ENCODE data around the gene ST6GALNAC4.

ST6GALNAC4 gene

DNA sequence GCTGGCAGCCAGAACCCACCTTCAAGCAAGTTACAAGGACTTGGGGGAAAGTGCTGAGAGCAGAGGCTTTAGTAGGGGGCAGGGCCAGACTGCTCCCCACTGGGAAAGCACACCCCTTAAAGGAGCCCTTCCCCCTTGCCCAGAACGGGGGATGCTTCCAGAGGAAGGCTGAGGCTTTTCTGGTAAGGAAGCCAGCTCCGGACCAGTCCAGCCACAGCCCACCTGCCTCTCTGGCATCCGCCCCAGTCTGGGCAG lies 25.0 kb upstream of the ST6GALNAC4 start:
- no peaks in the 10 kb centered on the region for H3K9me3 ChIP-seq (ENCODE audit: insufficient read depth, low read length)
- peaks cover 23% of the 10 kb centered on the region for H3K4me1 ChIP-seq (ENCODE audit: low read length)
- no peak overlapping the region for H3K9ac ChIP-seq (ENCODE audit: low read length)
- H3K36me3 ChIP-seq (replicated peaks; ENCODE audit: low read depth, low read length): peaks cover 10% of the 10 kb centered on the region
- no peak overlapping the region for H2AFZ ChIP-seq (ENCODE audit: low read depth, low read length)
- H4K20me1 ChIP-seq (ENCODE audit: insufficient read depth, low read length): no peaks in the 10 kb centered on the region
- no peak for TF ChIP-seq EZH2phosphoT487 (IDR thresholded peaks at IDR 0.05; ENCODE audit: low read depth)
- TF ChIP-seq, protein P1, sequence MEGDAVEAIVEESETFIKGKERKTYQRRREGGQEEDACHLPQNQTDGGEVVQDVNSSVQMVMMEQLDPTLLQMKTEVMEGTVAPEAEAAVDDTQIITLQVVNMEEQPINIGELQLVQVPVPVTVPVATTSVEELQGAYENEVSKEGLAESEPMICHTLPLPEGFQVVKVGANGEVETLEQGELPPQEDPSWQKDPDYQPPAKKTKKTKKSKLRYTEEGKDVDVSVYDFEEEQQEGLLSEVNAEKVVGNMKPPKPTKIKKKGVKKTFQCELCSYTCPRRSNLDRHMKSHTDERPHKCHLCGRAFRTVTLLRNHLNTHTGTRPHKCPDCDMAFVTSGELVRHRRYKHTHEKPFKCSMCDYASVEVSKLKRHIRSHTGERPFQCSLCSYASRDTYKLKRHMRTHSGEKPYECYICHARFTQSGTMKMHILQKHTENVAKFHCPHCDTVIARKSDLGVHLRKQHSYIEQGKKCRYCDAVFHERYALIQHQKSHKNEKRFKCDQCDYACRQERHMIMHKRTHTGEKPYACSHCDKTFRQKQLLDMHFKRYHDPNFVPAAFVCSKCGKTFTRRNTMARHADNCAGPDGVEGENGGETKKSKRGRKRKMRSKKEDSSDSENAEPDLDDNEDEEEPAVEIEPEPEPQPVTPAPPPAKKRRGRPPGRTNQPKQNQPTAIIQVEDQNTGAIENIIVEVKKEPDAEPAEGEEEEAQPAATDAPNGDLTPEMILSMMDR (IDR thresholded peaks at IDR 0.05; ENCODE audit: low read depth, low read length): no peak
- H3K27me3 ChIP-seq (ENCODE audit: low read depth, low read length): no peaks in the 10 kb centered on the region
- H3K79me2 ChIP-seq (ENCODE audit: low read length): peaks cover 6% of the 10 kb centered on the region
- H3K4me3 ChIP-seq (ENCODE audit: low read length): no peak overlapping the region
- no peak overlapping the region for H3K27ac ChIP-seq (ENCODE audit: low read length)
- H3K4me2 ChIP-seq (ENCODE audit: low read length): no peak overlapping the region

DNA sequence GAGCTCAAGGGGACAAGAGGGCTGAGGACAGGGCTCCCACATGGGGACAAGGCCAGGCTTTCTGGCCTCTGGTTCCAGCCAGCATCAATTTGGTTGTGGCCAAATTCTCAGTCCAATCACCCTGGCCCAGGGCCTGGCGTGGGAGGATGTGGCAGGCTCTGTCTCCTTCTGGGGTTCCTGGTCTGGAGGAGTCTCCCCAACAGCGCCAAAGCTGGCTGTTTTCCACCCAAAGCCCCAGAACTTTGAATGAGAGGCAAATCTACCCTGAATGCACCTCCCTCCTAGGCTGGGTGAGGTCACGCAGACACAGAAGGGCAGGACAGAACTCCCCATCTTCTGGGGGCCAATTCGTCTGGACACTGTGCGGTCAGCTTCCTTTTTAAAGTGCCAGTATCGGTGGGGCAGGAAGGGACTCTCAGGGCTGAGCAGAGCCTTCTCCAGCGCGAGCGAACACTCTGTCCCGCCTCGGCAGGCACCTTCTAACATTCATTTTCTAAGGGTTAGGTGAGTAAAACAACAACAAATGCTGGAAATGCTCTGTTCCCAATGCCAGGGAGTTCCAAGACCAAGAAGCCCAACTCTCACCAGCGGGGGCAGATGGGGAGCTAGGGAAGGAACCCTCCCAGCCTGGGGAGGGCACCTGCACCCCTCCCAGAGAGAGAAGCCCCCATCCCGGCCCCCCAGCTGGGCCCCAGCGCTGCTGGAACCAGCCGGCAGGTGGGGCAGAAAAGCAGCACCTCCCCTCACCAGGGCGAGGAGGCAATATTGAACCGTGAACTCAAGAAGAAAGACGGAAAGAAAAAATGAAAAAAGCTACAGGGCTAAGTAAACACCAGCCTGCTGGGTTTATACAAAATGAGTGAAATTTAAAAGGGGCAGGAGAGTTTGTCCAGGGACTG lies 24.5 kb upstream of the ST6GALNAC4 start:
- no peak for TF ChIP-seq EZH2phosphoT487 (IDR thresholded peaks at IDR 0.05; ENCODE audit: low read depth)
- TF ChIP-seq, protein P1 (IDR thresholded peaks at IDR 0.05; ENCODE audit: low read depth, low read length): no peak
- H3K79me2 ChIP-seq (ENCODE audit: low read length): peaks cover 12% of the 10 kb centered on the region
- H3K27ac ChIP-seq (ENCODE audit: low read length): no peak overlapping the region
- no peaks in the 10 kb centered on the region; the same call in 1 of the 2 replicates for H4K20me1 ChIP-seq (ENCODE audit: insufficient read depth, low read length)
- H3K36me3 ChIP-seq (replicated peaks; ENCODE audit: low read depth, low read length): peaks cover 10% of the 10 kb centered on the region
- H3K4me1 ChIP-seq (ENCODE audit: low read length): peaks cover 29% of the 10 kb centered on the region
- no peak overlapping the region for H2AFZ ChIP-seq (ENCODE audit: low read depth, low read length)
- no peak overlapping the region for H3K4me2 ChIP-seq (ENCODE audit: low read length)
- no peak overlapping the region for H3K4me3 ChIP-seq (ENCODE audit: low read length)
- no peaks in the 10 kb centered on the region for H3K9me3 ChIP-seq (ENCODE audit: insufficient read depth, low read length)
- no peak overlapping the region for H3K9ac ChIP-seq (ENCODE audit: low read length)
- H3K27me3 ChIP-seq (ENCODE audit: low read depth, low read length): no peaks in the 10 kb centered on the region

DNA sequence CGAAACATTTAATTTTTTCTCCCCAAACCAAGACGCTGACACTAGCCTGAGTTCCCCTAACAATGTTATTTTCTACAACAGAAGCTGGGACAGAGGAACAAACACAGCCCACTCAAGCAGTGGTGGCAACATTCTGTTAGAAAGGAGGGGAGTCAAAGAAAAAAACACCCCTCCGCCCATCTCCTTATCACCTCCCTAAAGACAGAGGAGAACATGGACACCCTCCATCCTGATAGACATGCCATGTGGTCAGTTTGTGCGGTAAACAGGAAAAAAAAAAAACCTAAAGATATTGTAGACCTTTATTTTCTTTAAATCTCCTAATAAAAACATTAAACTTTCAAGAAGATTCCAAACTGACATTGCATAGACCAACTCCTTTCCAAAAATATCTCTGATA lies 23.8 kb upstream of the ST6GALNAC4 start:
- TF ChIP-seq EZH2phosphoT487 (IDR thresholded peaks at IDR 0.05; ENCODE audit: low read depth): no peak
- TF ChIP-seq, protein P1 (IDR thresholded peaks at IDR 0.05; ENCODE audit: low read depth, low read length): no peak
- Histone ChIP-seq H3K79me2 (ENCODE audit: low read length) (peaks cover 19% of the 10 kb centered on the region), H2AFZ (ENCODE audit: low read depth, low read length) (no peak overlapping the region), H3K4me2 (ENCODE audit: low read length) (no peak overlapping the region), H4K20me1 (ENCODE audit: insufficient read depth, low read length) (peaks cover 3% of the 10 kb centered on the region), H3K4me3 (ENCODE audit: low read length) (no peak overlapping the region), H3K36me3 (replicated peaks; ENCODE audit: low read depth, low read length) (peaks cover 14% of the 10 kb centered on the region), H3K27ac (ENCODE audit: low read length) (no peak overlapping the region), H3K4me1 (ENCODE audit: low read length) (peaks cover 36% of the 10 kb centered on the region), H3K9ac (ENCODE audit: low read length) (no peak overlapping the region), H3K9me3 (ENCODE audit: insufficient read depth, low read length) (no peaks in the 10 kb centered on the region), H3K27me3 (ENCODE audit: low read depth, low read length) (no peaks in the 10 kb centered on the region)

DNA sequence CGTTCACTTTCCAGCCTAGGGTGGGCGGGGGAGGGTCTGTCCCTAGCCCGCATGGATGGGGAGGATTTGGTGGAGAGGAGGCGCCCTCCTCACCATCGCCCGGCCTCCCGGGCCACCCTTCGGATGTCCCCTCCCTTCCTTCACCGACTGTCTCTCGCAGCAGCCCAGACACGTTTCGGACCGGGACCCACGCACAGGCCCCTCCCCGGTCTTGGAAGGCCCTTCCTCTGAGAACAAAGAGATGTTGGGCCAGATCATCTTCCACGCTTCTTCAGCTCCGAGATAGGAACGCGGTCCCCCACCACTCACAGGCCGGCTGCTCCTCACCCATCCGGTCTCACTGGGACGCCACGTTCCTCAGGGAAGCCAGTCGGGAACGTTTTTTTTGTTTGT lies 21.5 kb upstream of the ST6GALNAC4 start:
- no peak for TF ChIP-seq EZH2phosphoT487 (IDR thresholded peaks at IDR 0.05; ENCODE audit: low read depth)
- TF ChIP-seq, protein P1 (IDR thresholded peaks at IDR 0.05; ENCODE audit: low read depth, low read length): no peak
- H4K20me1 ChIP-seq (ENCODE audit: insufficient read depth, low read length): peaks cover 3% of the 10 kb centered on the region
- peak overlapping the region; percentile 39; the same call in 1 of the 2 replicates for H3K27ac ChIP-seq (ENCODE audit: low read length)
- peak overlapping the region; percentile 68 for H3K9ac ChIP-seq (ENCODE audit: low read length)
- peaks cover 20% of the 10 kb centered on the region for H3K79me2 ChIP-seq (ENCODE audit: low read length)
- no peak overlapping the region for H2AFZ ChIP-seq (ENCODE audit: low read depth, low read length)
- H3K4me3 ChIP-seq (ENCODE audit: low read length): peak overlapping the region; percentile 90
- H3K9me3 ChIP-seq (ENCODE audit: insufficient read depth, low read length): no peaks in the 10 kb centered on the region
- H3K4me1 ChIP-seq (ENCODE audit: low read length): peaks cover 27% of the 10 kb centered on the region
- peak overlapping the region; percentile 89 for H3K4me2 ChIP-seq (ENCODE audit: low read length)
- H3K36me3 ChIP-seq (replicated peaks; ENCODE audit: low read depth, low read length): peaks cover 8% of the 10 kb centered on the region
- H3K27me3 ChIP-seq (ENCODE audit: low read depth, low read length): no peaks in the 10 kb centered on the region
